ENCODE results near the gene ATP2B3.

ATP2B3 gene

DNA sequence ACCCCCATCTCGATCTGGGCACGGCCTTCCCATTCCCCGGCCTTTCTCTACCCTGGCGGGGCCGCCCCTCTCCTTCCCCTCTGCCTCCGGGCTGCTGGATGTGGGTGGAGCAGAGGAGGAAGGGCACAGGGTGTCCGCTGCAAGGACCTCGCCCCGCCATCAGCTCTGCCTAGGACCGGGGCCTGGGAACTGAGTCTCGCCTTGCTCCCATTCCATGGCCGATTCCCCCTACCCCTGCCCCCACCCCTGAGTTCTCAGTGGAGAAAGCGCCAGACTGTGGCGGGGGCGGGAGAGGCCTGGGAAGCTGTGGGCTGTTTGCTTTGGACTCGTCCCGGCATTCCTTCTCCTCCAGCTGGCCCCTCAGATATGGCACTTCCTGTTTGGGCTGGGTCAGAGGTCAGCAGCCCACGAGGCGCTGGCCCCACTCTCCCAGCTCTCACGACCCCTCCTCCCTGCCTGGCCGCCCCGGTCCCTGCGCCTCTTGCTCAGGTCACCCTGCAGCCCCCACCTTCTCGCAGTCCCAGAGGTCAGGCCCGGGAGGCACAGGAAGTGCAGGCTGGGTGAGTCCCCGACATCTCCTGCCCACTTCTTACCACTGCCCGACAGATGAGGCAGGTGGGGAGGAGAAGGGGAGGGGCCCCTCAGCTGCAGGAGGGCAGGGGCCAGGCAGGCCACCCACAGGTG, 29.1 kb upstream of the ATP2B3 start:
- no peak for DNase-seq (ENCODE audit: extremely low read depth in 1 of 2, low read depth in 1 of 2)

DNA sequence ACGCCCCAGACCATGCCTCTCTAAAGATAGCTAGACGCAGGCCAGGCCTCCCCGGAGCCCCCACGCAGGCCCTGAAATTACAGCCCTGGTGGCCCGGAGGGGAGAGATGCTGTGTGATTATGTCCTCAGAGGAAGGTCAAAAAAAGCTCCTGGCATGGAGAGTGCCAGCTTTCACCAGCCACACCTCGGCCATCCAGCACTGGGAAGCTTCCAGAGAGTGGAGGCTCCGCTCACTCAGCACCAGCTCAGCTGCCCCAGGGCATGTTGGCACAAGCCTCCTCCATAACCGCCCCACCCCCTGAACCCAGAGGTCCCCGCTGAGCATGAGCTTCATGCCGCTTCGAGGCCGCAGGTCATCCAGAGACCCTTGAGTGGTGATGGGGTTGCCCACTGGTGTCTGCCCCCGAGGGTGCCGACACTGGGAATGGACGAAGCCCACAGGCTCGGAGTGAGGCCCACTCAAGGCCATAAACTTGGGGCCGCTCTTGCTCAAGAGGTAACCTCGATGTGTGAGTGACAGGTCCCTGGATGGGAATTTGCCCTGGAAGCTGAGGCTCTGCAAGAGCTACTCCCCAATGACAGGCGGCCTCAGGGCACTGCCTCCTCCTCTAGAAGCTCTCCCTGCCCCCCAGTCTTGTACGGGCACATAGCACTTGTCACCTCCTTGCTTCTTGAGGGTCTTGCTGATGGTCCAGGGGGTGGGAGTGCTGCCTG, 27.1 kb upstream of the ATP2B3 start:
- no peak for DNase-seq (ENCODE audit: extremely low read depth in 1 of 2, low read depth in 1 of 2)

DNA sequence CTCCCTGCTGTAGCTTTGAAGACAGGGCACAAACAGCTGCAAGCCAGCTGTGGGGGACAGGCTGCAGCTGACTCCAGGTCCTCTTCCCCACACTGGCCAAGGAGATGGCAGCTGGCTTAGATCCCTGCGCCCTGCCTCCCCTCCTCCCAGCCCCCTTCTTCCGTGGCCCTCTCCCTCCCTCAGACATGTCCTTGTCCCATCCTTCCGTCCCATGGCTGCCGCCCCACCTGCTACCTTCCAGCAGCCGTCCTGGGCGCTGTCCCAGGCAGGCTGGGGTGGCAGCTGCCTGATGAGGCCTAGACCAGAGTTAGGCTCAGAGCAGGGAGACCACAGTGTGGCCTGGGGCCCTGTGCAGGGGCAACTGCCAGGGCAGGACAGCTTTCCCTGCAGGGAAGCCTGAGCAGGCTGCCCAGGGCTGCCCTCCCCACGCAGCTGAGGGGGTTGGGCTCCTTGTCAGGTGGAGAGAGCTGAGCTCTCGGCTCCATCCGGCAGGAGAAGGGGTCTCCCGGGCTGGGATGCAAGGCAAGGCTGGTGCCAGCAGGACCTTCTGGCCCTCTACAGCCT, 26.0 kb upstream of the ATP2B3 start:
- no peak for DNase-seq (ENCODE audit: extremely low read depth in 1 of 2, low read depth in 1 of 2)

DNA sequence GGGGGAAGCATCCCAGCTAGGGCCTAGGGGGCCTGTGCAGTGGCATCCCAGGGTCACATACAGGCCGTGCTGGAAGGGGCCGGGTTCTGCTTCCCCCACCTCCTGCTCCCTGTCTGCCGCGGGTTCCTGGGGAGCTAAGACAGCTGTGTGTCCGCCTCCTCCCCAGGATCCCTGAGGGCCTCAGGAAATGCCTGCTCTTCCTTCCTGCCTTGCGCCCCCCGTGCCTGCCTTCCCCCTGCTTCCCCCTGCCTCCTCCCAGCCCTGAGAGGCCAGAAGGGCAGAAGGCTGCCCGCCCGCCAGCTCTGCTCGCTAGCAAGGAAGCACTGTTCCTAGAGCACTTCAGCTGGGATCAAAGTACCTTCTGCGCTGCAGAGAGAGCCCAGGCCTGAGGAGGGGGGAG, 25.5 kb upstream of the ATP2B3 start:
- DNase-seq (ENCODE audit: extremely low read depth in 1 of 2, low read depth in 1 of 2), result no peak

DNA sequence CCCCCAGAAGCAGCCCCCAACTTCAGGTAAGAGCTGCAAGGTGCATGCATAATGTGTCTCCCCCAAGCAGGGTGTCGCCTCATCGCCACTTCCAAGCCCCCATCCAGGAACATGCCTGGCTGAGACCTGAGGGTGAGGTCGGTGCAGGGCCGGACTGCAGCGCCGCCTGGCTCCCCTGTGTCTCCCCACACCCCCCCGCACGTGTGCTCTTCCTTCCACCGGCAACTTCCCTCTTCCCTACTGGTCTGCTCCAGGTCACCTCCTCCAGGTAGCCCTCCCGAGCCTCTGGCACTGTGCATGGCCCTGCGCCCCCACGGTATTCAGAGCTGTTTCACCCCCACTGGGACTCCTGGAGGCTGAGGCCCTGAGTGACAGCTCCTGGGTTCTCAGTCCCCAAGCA, 24.9 kb upstream of the ATP2B3 start:
- no peak for DNase-seq (ENCODE audit: extremely low read depth in 1 of 2, low read depth in 1 of 2)

DNA sequence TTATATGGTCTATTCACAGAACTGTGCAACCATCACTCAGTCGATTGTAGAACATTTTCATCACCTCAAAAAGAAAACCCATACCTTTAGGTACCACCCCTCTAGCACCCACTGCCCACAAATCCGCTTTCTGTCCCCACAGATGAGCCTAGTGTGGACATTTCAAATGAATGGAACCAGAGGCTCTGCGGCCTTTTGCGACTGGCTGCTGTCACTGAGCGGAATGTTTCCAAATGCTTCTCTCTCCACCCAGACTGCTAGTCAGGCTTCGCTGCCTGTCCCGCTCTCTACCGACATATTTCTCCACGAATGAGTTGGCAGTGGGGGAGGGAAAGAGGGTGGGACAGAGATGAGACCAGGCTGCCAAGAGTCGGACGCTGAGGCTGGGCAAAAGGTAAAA, 24.4 kb upstream of the ATP2B3 start:
- no peak for DNase-seq (ENCODE audit: extremely low read depth in 1 of 2, low read depth in 1 of 2)

DNA sequence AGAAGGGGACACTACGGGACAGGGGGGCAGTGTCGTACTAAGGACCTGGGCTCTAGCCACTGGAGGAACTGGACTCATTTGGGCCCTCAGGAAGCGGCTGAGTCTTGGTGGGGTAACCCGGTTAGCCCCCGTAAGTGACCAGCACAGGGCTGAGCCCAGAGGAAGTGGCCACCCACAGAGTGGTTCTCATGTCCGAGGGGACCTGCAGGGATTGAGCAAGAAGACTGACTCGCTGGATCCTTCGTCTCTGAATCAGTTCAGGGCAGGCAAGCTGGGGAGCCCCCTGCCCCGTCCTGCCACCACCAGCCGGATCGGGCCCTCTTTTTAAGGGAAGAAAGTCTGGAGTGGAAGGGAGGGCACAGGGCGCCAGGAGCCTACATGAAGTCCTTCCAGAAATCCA, 23.4 kb upstream of the ATP2B3 start:
- no peak for DNase-seq (ENCODE audit: extremely low read depth in 1 of 2, low read depth in 1 of 2)

DNA sequence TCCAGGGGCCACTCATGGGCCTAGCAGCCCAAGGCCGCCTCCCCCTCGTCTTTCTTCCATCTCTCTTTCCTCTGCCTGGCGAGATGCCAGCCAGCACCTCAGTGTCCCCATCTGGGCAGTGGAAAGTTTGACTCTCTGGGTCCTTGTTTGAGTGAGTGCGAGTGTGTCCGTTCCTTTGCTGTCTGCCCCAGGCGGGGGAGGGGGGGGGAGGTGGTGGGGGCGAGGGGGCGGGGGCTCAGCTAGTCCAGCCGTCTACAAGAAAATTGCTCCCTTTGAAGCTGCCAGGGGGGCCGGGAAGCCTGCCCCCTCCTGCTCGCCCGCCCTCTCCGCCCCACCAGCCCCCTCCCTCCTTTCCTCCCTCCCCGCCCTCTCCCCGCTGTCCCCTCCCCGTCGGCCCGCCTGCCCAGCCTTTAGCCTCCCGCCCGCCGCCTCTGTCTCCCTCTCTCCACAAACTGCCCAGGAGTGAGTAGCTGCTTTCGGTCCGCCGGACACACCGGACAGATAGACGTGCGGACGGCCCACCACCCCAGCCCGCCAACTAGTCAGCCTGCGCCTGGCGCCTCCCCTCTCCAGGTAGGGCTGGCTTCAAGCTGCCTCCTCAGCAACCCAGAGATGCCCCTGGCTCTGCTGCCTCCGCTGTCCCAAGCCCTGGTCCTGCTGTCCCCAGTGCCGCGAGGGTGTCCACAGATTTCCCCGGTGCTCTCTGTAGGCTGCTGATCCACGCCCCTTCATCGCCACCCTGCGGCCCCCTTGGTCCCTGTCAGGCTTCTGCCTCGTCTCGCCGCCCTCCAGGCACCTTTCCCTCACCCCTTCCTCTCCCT, 22.7 kb upstream of the ATP2B3 start, which contains the start of gene BGN:
Gene BGN (plus strand): TSS at position 440 of the 821 bp plus-strand sequence. CDS start 9,652 bp downstream, outside the sequence.
- DNase-seq (ENCODE audit: extremely low read depth in 1 of 2, low read depth in 1 of 2), result no peak

DNA sequence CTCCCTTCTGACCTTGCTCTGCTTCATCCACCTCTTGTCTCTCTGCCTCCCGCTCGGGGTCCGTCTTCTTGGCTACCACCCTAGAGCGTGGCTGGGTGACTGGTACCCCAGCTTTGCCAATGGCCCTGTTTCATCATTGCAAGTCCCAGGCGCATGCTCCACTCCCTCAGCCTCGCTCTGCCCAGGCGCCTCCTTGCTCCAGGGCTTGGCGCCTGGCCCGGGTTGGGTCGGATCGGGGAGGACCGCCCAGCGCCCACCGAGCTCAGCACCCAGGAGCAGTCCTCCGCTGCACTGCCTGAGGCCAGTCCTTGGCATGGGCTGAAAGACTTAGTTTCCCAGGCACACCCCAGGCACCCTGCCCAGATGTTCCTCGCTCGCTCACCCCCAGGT, 22.1 kb upstream of the ATP2B3 start:
- DNase-seq (ENCODE audit: extremely low read depth in 1 of 2, low read depth in 1 of 2), result no peak

DNA sequence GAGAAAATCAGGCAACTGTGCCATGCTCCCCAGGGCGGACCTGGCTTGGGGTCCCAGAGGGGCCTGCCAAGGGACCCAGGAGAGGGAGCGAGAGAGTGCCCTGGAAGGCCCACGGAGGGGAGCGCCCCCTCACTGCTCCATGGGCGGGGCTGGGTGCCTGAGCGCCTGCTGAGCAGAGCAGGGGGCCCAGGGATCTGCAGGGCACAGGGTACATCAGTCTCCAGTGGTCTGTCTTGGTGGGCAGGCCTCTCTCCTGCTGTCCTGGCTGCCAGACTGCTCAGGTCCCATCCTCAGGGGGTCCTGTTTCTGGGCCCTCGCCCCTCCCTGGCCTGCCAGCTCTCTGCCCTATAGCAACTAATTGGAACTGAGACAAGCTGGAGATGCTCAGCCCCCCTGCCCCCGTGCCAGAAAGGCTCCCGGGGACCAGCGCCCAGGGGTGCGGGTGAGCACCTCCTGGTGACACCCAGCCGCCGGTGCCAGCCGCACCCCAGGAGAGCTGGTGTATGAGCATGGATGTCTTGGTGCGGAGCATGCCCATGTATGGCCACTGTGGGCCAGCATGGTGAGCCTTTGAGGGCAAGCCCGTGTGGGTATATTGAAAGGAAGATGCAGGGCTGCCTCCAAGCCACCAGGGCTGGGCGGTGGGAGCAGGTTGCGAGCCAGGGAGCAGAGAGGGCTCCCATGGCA, 21.4 kb upstream of the ATP2B3 start:
- no peak for DNase-seq (ENCODE audit: extremely low read depth in 1 of 2, low read depth in 1 of 2)

DNA sequence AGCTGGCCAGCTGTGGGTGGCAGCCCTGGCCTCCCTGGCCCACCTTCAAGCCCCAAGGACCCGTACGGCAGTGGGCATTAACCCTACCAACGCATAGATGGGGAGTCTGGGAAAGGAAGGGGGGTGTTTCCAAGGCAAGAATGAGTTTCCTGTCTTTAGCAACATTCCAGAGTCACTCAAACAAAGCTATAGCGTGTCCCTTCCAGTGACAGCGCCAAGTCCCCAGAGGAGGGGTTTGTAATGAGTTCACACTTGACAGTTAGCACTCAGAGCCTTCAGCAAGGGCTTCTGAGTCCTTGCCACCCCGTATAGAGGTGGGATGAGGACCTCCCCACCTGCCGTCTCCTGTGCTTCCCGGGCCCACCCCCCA, 20.9 kb upstream of the ATP2B3 start:
- DNase-seq (ENCODE audit: extremely low read depth in 1 of 2, low read depth in 1 of 2), result no peak

DNA sequence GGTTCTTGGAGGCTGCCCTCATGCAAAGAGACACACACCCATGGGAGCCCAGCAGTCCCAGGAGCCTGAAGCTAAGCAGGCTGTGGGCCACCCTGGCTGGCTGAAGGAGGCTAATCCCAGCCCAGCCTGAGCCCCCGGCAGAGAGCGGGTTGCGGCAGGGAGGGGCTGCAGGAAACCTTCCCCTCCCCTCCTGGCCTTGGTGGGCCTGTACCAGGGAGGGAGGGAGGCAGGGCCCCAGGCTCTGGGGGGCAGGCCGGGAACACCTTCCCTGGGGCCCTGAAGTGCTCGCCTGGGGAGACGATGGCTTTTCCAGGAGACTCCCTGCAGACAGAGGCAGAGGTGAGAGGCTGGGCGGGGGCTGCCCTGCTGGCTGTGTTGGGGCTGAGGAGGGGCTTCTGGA, 19.0 kb upstream of the ATP2B3 start:
- no peak for DNase-seq (ENCODE audit: extremely low read depth in 1 of 2, low read depth in 1 of 2)

DNA sequence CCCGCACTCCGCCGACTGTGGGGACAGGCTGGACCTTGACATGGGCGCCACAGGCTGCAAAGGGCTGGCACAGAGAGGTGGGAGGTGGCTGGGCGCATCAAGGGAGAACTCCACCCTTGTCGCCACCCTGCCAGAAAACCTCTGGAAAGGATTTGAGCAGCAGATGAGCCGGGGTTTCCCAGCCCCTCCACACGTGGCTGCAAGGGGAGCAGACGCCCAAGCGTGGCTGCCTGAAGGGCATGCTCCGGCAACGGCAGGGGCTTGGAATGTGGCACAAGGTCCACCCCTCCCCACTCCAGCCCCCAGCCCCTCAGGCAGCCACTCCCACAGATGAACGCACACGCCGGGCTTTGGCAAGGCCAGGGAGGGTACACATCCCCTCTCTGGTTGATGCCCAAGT, 18.1 kb upstream of the ATP2B3 start:
- no peak for DNase-seq (ENCODE audit: extremely low read depth in 1 of 2, low read depth in 1 of 2)

DNA sequence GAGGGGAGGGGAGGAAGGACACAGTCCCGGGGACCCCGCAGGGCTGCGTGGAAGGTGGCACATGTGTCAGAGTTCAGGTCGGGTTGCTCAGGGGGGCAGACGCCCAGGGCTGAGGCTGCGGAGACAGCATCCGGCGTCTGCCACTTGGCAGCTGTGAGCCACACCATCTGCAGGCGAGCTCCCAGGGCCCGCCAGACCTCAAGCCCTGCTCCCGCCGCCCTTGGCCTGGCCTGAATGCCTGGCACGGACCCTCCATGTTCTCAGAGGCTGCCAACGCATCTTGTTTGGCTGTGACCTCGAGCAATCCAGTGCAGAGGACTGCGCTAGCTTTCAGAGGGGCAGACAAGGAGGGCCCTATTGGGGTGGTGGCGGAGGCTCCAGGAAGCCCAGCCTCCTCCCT, 17.6 kb upstream of the ATP2B3 start:
- no peak for DNase-seq (ENCODE audit: extremely low read depth in 1 of 2, low read depth in 1 of 2)

DNA sequence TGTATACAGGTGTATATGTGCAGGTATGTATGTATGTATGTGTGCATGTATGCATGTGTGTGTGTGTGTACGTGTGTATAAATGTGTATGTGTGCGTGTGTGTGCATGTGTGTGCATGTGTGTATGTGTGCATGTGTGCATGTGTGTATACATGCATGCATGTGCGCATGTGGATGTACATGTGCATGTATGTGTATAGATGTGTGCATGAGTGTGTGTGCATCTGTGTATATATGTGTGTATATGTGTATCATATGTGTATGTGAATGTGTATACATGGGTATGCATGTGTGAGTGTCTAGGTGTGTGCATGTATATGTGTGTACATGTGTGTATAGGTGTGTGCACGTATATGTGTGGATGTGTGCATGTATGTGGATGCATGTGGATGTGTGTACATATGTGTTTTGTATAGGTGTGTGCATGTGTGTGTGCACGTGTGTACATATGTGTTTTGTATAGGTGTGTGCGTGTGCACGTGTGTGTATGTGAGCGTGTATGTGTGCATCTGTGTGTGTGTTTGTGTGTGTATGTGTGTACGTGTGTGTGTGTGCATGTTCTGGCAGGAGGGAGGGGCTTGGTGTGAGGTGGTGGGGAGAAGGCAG, 16.7 kb upstream of the ATP2B3 start:
- DNase-seq (ENCODE audit: extremely low read depth in 1 of 2, low read depth in 1 of 2), result no peak

DNA sequence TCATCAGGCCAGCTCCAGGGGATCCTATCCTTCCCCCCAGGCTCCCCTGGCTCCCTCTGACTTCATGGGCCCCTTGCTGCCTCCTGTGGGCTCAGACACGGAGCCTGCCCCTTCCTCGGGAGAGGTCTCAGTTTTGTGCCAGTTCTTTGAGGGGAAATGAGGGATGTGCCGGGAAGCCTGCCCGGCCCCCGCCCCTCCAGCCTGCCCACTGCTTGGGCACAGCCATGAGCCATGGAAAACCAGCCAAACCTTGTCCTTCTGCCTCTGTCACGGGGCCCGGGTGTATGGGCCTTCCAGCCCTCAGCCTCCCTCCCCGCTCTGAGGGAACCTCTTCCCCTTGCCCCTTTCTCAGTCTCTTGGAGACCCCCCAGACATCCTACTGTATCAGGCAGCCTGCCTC, 15.9 kb upstream of the ATP2B3 start:
- DNase-seq (ENCODE audit: extremely low read depth in 1 of 2, low read depth in 1 of 2), result no peak

DNA sequence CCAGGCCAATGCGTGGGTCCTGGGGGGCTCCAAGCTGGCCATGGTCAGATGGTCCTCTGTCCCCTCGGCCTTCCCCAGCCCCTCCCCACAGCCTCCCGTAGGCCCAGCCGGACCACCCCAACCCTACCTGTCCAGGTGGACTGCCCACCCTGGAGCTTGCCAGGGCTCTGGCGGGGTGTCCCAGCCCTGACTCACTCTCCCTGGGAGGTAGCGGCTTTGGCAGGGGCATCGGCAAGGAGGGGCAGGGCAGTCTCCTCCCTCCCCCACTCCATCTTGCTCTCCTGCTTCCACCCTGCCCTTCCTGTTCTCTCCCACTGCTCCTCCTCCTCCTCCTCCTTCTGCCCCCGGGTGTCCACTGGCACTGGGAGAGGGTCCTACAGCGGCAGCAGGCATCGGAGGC, 15.3 kb upstream of the ATP2B3 start:
- no peak for DNase-seq (ENCODE audit: extremely low read depth in 1 of 2, low read depth in 1 of 2)

DNA sequence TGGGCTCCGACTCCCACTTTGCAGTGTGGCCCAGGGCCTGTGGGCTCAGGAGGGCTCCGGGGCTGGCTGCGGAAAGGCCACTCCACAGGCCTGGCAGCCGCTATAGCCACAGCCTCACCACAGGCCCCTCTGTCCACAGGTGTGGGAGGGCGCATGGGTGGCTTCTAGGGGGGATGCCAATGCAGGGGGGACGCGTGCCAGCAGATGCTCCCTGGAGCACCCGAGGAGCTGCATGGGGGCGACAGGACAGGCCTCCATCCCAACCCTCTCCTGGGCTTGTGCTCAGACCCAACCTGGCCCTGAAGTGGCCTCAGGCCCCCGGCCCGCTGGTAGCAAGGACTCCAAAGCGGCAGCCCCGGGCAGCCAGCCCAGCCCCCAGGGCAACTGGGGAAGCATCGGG, 14.6 kb upstream of the ATP2B3 start:
- no peak for DNase-seq (ENCODE audit: extremely low read depth in 1 of 2, low read depth in 1 of 2)

DNA sequence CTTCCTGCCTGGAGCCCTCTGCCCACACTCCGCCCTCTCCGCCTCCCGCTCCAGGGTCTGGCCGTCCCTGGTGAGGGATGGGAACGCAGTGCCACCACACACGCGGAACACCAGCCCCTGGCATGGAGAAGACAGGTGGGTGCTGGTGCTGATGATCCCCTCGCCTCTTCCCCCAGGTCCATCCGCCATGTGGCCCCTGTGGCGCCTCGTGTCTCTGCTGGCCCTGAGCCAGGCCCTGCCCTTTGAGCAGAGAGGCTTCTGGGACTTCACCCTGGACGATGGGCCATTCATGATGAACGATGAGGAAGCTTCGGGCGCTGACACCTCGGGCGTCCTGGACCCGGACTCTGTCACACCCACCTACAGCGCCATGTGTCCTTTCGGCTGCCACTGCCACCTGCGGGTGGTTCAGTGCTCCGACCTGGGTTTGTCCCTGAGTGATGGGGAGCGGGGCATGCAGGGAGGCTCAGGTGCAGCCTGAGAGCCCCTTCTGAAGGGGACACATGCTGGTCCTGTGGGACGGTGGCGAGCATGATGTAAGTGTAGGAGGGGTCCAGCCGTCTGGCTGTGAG, 12.9 kb upstream of the ATP2B3 start:
- no peak for DNase-seq (ENCODE audit: extremely low read depth in 1 of 2, low read depth in 1 of 2)

DNA sequence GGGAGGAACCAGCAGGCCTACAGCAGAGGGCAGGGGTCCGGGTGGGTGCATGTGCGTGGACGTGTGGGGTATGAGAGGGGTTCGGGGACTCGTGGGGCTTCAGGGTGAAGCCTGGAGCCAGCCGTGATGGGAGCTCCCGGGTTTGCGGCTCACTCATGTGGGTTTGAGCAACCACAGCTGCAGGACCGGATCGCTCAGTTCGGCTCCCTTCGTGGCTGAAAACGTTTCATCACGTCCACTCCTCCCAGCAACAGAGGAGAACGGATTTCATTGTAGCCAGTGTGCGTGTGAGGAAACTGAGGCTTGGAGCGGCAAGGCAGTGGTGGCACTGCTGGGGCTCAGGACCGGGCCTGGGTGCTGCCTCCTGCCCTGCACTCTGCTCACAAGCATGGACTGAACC, 12.1 kb upstream of the ATP2B3 start:
- no peak for DNase-seq (ENCODE audit: extremely low read depth in 1 of 2, low read depth in 1 of 2)
